ENCODE data around the gene MAGED4B. TPM values are rescaled to one million over a fixed set of nuclear protein-coding genes. Genes with fewer than 3 reads are reported as not detected.
"Not testable (repeated sequence)": the region's sequence is repeated elsewhere in the genome, so short reads cannot be mapped to it uniquely, and the experiment has no call there.

MAGED4B gene
- total RNA-seq (1 to 10 TPM; 2.1 to 2.3 TPM), polyA plus RNA-seq (2.6 TPM)

GRCh38 chrX:52068666-52069640, at the start of gene MAGED4B:
Gene MAGED4B, minus strand, starts transcription at chrX:52069183. Its CDS starts 1,011 bp downstream, at chrX:52068172.
- CTCF ChIA-PET; H3K4me1 Mint-ChIP-seq; H3K27ac Mint-ChIP-seq; H3K9me3 ChIP-seq (ENCODE audit: low read length); H3K9me3 Mint-ChIP-seq; H3K4me3 ChIP-seq (ENCODE audit: low read length); H3K27ac ChIP-seq (ENCODE audit: low read depth, low read length); DNase-seq; H3K4me1 ChIP-seq (ENCODE audit: insufficient read depth, low read length); H3K36me3 Mint-ChIP-seq; H3K27me3 Mint-ChIP-seq; H3K4me3 Mint-ChIP-seq; H3K36me3 ChIP-seq (ENCODE audit: insufficient read depth, low read length); H3K27me3 ChIP-seq (ENCODE audit: insufficient read depth, low read length, poor library complexity, severe bottlenecking); POLR2A ChIA-PET: not testable (repeated sequence)

- H3K9me3 Mint-ChIP-seq: no peaks in the 10 kb centered on the region
- H3K4me3 Mint-ChIP-seq: no peak overlapping the region
- no peak for DNase-seq
- Histone ChIP-seq H3K27me3 (ENCODE audit: insufficient read depth, low read length, poor library complexity, severe bottlenecking) (no peaks in the 10 kb centered on the region), H3K9me3 (ENCODE audit: low read length) (no peaks in the 10 kb centered on the region), H3K36me3 (ENCODE audit: insufficient read depth, low read length) (no peaks in the 10 kb centered on the region), H3K27ac (ENCODE audit: low read depth, low read length) (no peak overlapping the region), H3K4me1 (ENCODE audit: insufficient read depth, low read length) (no peaks in the 10 kb centered on the region), H3K4me3 (ENCODE audit: low read length) (no peak overlapping the region)
- ChIA-PET CTCF (no interaction called here), POLR2A (no interaction called here)
- no peaks in the 10 kb centered on the region for H3K4me1 Mint-ChIP-seq
- peaks cover 0 to 19% of the 10 kb centered on the region in 2 donors for H3K27me3 Mint-ChIP-seq
- H3K36me3 Mint-ChIP-seq: no peaks in the 10 kb centered on the region
- peak overlapping the region in 1 of 8 donors; percentile 58 for H3K27ac Mint-ChIP-seq
Observed at GRCh38 chrX:52118262-52118661, 49.3 kb upstream of the MAGED4B start.

- Mint-ChIP-seq H3K36me3 (no peaks in the 10 kb centered on the region), H3K4me1 (peaks cover 0 to 11% (median 0%) of the 10 kb centered on the region in 3 donors), H3K9me3 (no peaks in the 10 kb centered on the region), H3K4me3 (no peak overlapping the region), H3K27me3 (peaks cover 12 to 17% of the 10 kb centered on the region in 2 donors), H3K27ac (no peak overlapping the region)
- Histone ChIP-seq H3K4me3 (ENCODE audit: low read length) (no peak overlapping the region), H3K27ac (ENCODE audit: low read depth, low read length) (no peak overlapping the region), H3K4me1 (ENCODE audit: insufficient read depth, low read length) (no peaks in the 10 kb centered on the region), H3K9me3 (ENCODE audit: low read length) (no peaks in the 10 kb centered on the region), H3K27me3 (ENCODE audit: insufficient read depth, low read length, poor library complexity, severe bottlenecking) (no peaks in the 10 kb centered on the region), H3K36me3 (ENCODE audit: insufficient read depth, low read length) (no peaks in the 10 kb centered on the region)
- POLR2A ChIA-PET: no interaction called here
- no peak for DNase-seq
- CTCF ChIA-PET: no interaction called here
Observed at GRCh38 chrX:52082578-52082977, 13.6 kb upstream of the MAGED4B start.

GRCh38 chrX:52078131-52078530, 9.1 kb upstream of the MAGED4B start:
- POLR2A ChIA-PET: no interaction called here
- Mint-ChIP-seq H3K36me3 (no peaks in the 10 kb centered on the region), H3K9me3 (no peaks in the 10 kb centered on the region), H3K27me3 (peaks cover 7 to 10% of the 10 kb centered on the region in 2 donors), H3K27ac (no peak overlapping the region), H3K4me3 (no peak overlapping the region), H3K4me1 (peaks cover 0 to 8% (median 0%) of the 10 kb centered on the region in 3 donors)
- Histone ChIP-seq H3K36me3 (ENCODE audit: insufficient read depth, low read length) (no peaks in the 10 kb centered on the region), H3K9me3 (ENCODE audit: low read length) (no peaks in the 10 kb centered on the region), H3K27me3 (ENCODE audit: insufficient read depth, low read length, poor library complexity, severe bottlenecking) (no peaks in the 10 kb centered on the region), H3K27ac (ENCODE audit: low read depth, low read length) (no peak overlapping the region), H3K4me3 (ENCODE audit: low read length) (no peak overlapping the region), H3K4me1 (ENCODE audit: insufficient read depth, low read length) (no peaks in the 10 kb centered on the region)
- CTCF ChIA-PET: no interaction called here
- no peak for DNase-seq

- H3K27me3 Mint-ChIP-seq; H3K4me3 Mint-ChIP-seq; POLR2A ChIA-PET; H3K36me3 Mint-ChIP-seq; H3K27ac Mint-ChIP-seq; H3K9me3 ChIP-seq (ENCODE audit: low read length); H3K9me3 Mint-ChIP-seq; H3K4me1 ChIP-seq (ENCODE audit: insufficient read depth, low read length); H3K4me3 ChIP-seq (ENCODE audit: low read length); H3K27ac ChIP-seq (ENCODE audit: low read depth, low read length); DNase-seq; H3K4me1 Mint-ChIP-seq; H3K27me3 ChIP-seq (ENCODE audit: insufficient read depth, low read length, poor library complexity, severe bottlenecking); H3K36me3 ChIP-seq (ENCODE audit: insufficient read depth, low read length); CTCF ChIA-PET: not testable (repeated sequence)
Observed at GRCh38 chrX:52042288-52042687, 26.7 kb downstream of the MAGED4B start.

GRCh38 chrX:52034211-52034610, 34.8 kb downstream of the MAGED4B start:
- no peak for DNase-seq
- no peaks in the 10 kb centered on the region for H3K9me3 Mint-ChIP-seq
- CTCF ChIA-PET: no interaction called here
- no peak overlapping the region for H3K27ac Mint-ChIP-seq
- no peaks in the 10 kb centered on the region for H3K36me3 Mint-ChIP-seq
- peaks cover 10 to 23% of the 10 kb centered on the region in 2 donors for H3K27me3 Mint-ChIP-seq
- no peak overlapping the region for H3K4me3 Mint-ChIP-seq
- Histone ChIP-seq H3K4me3 (ENCODE audit: low read length) (no peak overlapping the region), H3K27me3 (ENCODE audit: insufficient read depth, low read length, poor library complexity, severe bottlenecking) (no peaks in the 10 kb centered on the region), H3K4me1 (ENCODE audit: insufficient read depth, low read length) (no peaks in the 10 kb centered on the region), H3K9me3 (ENCODE audit: low read length) (no peaks in the 10 kb centered on the region), H3K27ac (ENCODE audit: low read depth, low read length) (no peak overlapping the region), H3K36me3 (ENCODE audit: insufficient read depth, low read length) (no peaks in the 10 kb centered on the region)
- POLR2A ChIA-PET: no interaction called here
- no peaks in the 10 kb centered on the region for H3K4me1 Mint-ChIP-seq

GRCh38 chrX:52031371-52031770, 37.6 kb downstream of the MAGED4B start:
- H3K27me3 Mint-ChIP-seq: peaks cover 12 to 26% of the 10 kb centered on the region in 2 donors
- no peaks in the 10 kb centered on the region for H3K4me1 Mint-ChIP-seq
- no peaks in the 10 kb centered on the region for H3K4me1 ChIP-seq (ENCODE audit: insufficient read depth, low read length)
- H3K27ac Mint-ChIP-seq: no peak overlapping the region
- no peak for DNase-seq
- H3K27me3 ChIP-seq (ENCODE audit: insufficient read depth, low read length, poor library complexity, severe bottlenecking): no peaks in the 10 kb centered on the region
- H3K27ac ChIP-seq (ENCODE audit: low read depth, low read length): no peak overlapping the region
- H3K36me3 Mint-ChIP-seq: no peaks in the 10 kb centered on the region
- no peaks in the 10 kb centered on the region for H3K9me3 ChIP-seq (ENCODE audit: low read length)
- POLR2A ChIA-PET: no interaction called here
- CTCF ChIA-PET: no interaction called here
- no peaks in the 10 kb centered on the region for H3K36me3 ChIP-seq (ENCODE audit: insufficient read depth, low read length)
- H3K4me3 ChIP-seq (ENCODE audit: low read length): no peak overlapping the region
- H3K9me3 Mint-ChIP-seq: no peaks in the 10 kb centered on the region
- H3K4me3 Mint-ChIP-seq: no peak overlapping the region

GRCh38 chrX:52015794-52016193, 53.2 kb downstream of the MAGED4B start:
- Histone ChIP-seq H3K4me1 (ENCODE audit: insufficient read depth, low read length) (no peaks in the 10 kb centered on the region), H3K27me3 (ENCODE audit: insufficient read depth, low read length, poor library complexity, severe bottlenecking) (no peaks in the 10 kb centered on the region), H3K36me3 (ENCODE audit: insufficient read depth, low read length) (no peaks in the 10 kb centered on the region), H3K9me3 (ENCODE audit: low read length) (no peaks in the 10 kb centered on the region), H3K4me3 (ENCODE audit: low read length) (no peak overlapping the region), H3K27ac (ENCODE audit: low read depth, low read length) (no peak overlapping the region)
- ChIA-PET CTCF (no interaction called here), POLR2A (no interaction called here)
- H3K4me1 Mint-ChIP-seq: no peaks in the 10 kb centered on the region
- DNase-seq: no peak
- H3K36me3 Mint-ChIP-seq: no peaks in the 10 kb centered on the region
- no peak overlapping the region for H3K4me3 Mint-ChIP-seq
- no peak overlapping the region for H3K27ac Mint-ChIP-seq
- peaks cover 0 to 2% (median 0%) of the 10 kb centered on the region in 5 donors for H3K9me3 Mint-ChIP-seq
- peaks cover 0 to 7% of the 10 kb centered on the region in 2 donors for H3K27me3 Mint-ChIP-seq
